CD4-positive, alpha-beta T cell treated with Interleukin-1 beta for 1 hour (primary cell): ENCODE measurements around the gene CYP8B1.
"Not testable (repeated sequence)": the region's sequence is repeated elsewhere in the genome, so short reads cannot be mapped to it uniquely, and the experiment has no call there.

Experiments used
- DNase-seq, 2 donors: peaks; one replicate each; pipeline ENCODE4 v3.0.0-alpha.2; 2020 to 2022

Gene CYP8B1

DNA sequence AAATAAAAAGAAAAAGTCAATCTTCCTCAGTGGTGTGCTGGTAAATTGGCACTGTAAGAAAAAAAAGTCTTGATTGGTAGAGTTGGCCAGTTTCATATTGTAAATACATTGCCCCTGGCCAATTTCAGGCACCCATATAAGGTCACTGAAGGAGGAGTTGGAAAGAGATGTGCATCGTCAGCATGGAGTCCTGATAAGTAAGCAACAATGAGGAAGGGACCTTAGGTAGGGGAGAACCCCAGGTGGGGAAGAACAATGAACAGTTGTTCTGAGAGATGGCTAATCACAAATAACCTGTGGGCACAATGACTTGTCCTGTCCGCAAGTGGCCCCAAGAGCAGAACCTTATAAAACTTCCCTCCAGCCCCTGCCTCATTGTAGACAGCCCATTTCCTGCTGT is 8.6 kb upstream of the CYP8B1 start:
- no peak for DNase-seq

GRCh38 chr3:42883251-42883930 is 7.7 kb upstream of the CYP8B1 start:
- not testable (repeated sequence) for DNase-seq

DNA sequence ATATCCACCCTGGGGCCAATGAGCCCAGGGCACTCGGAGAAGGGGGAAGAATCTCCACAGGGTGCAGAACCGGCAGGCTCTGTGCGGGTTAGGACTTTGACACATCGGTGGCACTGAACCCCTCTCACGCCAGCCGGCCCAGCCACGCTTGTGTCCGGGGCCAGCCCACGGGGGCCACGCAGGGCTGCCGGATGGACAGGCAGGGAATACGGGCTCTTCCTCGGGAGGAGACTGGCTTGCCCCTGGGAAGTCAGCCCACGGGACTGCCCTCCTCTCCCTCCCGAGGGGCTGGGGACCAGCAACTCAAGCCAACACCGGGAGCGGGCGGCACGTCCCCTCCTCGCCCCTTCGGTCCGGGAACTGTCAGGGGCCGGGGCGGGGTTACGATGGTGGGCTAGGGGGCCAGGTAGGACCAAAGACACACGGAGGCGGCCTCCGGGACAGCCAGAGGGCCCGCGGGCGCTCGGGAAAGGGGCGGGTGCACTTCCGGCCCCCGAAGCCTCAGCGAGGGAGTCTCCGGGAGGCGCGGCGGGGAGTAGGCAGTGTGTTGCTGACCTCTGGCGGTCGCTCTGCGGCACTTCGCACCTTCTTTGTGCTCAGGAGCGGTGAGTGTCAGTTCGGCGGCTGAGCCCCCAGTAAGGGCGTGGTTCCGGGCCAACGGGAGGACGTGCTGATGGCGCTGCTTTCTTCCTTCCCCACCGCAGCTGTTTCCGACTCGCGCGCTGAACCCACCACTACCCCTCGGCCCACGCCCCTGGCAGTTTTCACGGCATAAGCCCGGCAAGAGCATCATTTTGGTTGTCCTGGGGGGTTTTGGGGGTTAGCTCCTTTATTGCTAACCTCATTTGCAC is 5.1 kb upstream of the CYP8B1 start:
- peak; percentile 90 for DNase-seq

DNA sequence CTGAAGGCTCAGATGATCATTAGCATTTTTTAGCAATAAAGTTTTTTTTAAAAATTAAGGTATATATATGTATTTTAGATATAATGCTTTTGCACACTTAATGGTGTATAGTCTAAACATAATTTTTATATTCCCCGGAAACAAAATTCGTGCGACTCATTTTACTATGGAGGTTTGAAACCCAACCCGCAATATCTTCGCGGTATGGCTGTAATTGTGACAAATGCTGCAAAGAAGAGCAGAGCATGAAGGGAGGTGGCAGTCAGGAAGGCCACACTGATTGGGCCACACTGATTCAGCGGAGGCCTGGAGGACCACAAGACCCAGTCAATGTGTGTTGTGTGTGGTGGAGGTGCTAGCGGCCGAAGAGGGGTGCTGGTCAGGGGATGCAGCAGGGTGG is 4.5 kb upstream of the CYP8B1 start:
- DNase-seq, result no peak

DNA sequence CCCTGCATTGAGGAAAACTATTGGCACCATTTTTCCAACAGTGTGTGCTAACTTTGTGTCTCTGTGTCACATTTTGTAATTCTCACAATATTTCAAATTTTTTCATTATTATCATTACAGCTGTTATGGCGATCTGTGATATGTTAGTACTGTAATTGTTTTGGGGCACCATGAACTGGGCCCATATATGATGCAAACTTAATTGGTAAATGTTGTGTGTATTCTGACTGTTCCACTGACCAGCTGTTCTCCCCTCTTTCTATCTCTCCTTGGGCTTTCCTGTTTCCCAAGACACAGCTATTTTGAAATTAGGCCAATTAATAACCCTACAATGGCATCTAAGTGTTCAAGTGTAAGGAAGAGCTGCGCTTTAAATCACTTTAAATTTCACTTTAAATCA is 2.2 kb upstream of the CYP8B1 start:
- DNase-seq, result no peak

- no peak for DNase-seq
Observed at GRCh38 chr3:42876940-42877720, 1.5 kb upstream of the CYP8B1 start.

DNA sequence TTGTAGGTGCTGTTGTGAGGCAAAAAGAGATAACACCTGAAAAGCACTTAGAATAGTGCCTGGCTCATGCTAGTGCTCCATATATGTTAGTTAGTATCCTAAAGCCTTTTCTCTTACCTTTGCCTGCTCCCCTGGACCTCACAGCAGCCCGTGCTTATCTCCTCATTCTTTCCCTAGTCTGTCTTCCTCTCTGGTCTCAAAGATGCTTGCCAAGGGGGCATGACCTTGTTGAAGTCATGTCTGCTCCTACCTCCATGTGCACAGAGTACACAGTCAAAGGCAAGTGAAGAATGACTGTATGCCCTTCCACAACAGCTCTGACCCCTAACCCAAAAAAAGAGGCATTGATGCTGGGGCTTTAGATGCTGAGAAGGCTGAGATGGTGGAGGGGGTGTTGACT is 722 bp upstream of the CYP8B1 start:
- no peak for DNase-seq

- DNase-seq, result no peak
Observed at GRCh38 chr3:42874749-42875148, 930 bp downstream of the CYP8B1 start.

- no peak for DNase-seq
Observed at GRCh38 chr3:42873221-42873982, 2.3 kb downstream of the CYP8B1 start.

GRCh38 chr3:42872718-42873117 is 3.0 kb downstream of the CYP8B1 start:
- no peak for DNase-seq

- DNase-seq, result no peak
Observed at GRCh38 chr3:42871592-42872196, 4.0 kb downstream of the CYP8B1 start.

GRCh38 chr3:42868841-42869240 is 6.8 kb downstream of the CYP8B1 start:
- DNase-seq, result no peak

DNA sequence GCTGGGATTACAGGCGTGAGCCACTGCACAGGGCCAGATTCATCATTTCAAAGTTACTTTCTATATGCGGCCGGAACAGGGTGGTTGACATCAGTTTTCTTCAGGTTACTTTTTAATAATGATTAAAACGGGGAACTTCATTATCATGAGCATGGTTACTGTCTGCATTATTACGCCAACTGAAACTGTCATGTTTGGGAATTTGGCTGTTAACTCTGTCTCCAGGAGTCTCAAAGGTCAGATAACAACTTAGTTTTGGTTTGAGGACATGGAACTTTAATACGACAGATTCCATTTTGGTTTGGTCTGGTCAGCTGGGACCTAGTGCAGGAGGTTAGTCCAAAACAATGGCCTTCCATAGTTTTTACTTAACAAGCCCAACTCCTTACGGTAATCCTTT is 8.5 kb downstream of the CYP8B1 start:
- no peak for DNase-seq

DNA sequence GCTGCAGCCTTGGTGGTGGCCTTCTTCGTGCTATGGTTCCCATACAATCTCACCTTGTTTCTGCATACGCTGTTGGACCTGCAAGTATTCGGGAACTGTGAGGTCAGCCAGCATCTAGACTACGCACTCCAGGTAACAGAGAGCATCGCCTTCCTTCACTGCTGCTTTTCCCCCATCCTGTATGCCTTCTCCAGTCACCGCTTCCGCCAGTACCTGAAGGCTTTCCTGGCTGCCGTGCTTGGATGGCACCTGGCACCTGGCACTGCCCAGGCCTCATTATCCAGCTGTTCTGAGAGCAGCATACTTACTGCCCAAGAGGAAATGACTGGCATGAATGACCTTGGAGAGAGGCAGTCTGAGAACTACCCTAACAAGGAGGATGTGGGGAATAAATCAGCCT is 10.4 kb downstream of the CYP8B1 start:
- no peak for DNase-seq

DNA sequence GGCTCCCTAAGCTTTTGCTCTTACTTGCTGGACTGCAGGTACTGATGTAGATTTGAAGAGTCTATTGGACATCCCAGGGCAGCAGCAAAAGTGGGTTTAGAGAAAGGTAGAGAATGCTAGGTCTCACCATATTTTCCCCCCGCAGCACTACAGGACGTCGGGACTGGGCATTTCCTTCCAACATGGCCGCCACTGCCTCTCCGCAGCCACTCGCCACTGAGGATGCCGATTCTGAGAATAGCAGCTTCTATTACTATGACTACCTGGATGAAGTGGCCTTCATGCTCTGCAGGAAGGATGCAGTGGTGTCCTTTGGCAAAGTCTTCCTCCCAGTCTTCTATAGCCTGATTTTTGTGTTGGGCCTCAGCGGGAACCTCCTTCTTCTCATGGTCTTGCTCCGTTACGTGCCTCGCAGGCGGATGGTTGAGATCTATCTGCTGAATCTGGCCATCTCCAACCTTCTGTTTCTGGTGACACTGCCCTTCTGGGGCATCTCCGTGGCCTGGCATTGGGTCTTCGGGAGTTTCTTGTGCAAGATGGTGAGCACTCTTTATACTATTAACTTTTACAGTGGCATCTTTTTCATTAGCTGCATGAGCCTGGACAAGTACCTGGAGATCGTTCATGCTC is 11.2 kb downstream of the CYP8B1 start:
- DNase-seq, result no peak

- DNase-seq, result no peak
Observed at GRCh38 chr3:42856544-42856943, 19.1 kb downstream of the CYP8B1 start.

DNA sequence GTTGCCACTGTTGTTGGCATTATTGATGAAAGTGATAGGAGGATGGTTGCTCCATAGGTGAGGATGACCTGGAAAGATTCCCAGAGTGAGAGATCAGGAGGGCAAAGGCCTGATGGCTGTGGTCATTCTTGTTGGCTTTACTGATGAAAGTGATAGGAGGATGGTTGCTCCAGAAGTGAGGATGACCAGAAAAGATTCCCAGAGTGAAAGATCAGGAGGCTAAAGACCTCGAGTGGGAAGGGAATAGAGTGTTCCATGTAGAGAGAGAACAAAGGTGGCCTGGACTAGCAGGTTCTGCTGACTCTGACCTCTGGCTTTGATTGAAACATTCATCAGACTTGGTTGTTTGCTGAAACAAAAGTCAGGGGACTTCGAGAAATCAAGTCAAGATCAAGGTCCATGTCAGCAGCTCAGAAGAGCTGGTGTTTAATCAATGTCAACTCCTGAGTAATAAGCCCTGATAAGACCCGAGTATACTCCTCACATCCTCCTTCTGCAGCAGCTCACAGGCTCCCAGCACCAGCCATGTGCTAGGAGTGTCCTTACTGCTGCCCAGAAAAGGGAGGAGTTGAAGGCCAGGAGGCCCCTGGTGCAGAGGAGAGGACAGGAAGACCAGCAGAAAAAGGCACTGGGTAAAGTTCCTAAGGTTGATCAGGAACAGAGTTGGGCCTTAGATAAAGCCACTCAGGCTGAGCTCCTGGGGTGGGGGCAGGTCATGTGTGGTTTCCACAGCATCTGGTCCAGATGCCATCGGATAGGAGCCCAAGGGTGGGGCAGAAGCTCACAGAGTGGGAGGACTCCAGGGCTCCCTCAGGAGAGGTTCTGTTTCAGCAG is 19.9 kb downstream of the CYP8B1 start:
- no peak for DNase-seq

GRCh38 chr3:42855219-42855546 is 20.5 kb downstream of the CYP8B1 start:
- DNase-seq, result no peak

DNA sequence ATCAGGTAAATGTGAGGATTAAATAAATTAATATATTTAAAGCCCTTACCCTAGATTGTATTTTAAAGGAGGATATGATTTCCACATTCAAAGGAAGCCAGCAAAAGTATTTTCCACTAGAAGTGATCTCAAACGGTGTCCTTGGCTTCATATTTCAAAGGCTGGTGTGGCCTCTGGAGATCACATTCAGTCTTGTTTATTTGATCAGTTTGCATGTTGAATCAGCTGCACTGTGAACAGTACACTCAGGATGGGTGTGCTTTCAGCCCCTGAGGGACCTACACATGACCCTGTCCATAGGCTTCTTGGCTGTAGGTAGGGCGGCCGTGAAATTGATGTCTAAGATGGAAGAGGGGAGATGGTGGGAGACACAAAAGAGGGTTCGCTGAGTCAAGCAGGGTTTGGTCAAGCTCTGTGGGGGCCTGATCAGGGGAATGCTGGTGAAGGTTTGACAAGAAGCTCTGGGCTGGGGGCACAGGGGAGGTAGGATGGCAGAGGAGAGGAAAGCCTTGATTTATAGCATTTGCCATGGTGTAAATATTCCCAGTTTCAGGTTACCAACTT is 21.9 kb downstream of the CYP8B1 start:
- DNase-seq, result no peak

DNA sequence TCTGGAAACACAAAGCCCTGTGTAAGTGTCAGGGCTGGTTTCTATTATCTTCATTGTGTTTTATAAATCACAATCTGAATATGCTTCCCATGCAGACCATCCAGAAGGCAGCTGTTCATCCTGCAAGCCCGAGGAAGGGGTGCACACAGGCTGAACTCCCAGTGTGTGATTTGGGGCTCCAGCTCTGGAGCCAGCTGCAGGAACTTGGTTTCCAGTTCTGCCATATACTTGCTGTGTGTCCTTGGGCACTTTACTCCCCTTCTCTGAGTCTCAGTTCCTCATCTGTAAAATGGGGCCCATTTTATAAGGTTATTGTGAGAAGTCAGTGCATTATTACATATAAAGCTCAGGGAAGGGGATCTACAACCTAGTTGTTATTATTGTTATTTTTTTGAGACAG is 22.6 kb downstream of the CYP8B1 start:
- no peak for DNase-seq

DNA sequence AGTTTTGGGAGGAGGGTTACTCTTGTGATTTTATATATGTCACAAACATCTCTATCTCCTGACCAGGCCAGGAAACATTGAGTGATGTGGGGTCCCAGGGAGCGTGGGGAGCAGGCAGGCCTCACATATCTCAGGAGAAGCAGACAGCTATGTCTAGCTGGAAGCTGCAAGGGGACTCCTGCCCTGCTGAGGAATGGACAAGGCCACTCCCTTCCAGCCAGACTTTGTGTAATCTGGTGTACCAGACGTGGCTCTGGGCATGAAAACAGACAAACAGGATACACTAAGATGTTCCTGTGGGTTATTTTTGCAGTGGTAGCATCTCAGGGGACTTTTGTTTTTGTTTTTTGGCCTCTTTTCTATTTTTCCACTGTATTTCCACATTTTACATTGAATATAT is 23.2 kb downstream of the CYP8B1 start:
- no peak for DNase-seq
